Measurements from ENCODE around the gene MBD3L1. TPM values are rescaled to one million over a fixed set of nuclear protein-coding genes. Genes with fewer than 3 reads are reported as not detected.

Gene MBD3L1
- not detected in 2 replicates for polyA plus RNA-seq (2012; rRNA removed)
- not detected in 2 replicates for polyA plus RNA-seq (2012; cell fraction: cytosol; rRNA removed)
- polyA plus RNA-seq (2012; cell fraction: nucleus; rRNA removed) = not detected in 2 replicates

DNA sequence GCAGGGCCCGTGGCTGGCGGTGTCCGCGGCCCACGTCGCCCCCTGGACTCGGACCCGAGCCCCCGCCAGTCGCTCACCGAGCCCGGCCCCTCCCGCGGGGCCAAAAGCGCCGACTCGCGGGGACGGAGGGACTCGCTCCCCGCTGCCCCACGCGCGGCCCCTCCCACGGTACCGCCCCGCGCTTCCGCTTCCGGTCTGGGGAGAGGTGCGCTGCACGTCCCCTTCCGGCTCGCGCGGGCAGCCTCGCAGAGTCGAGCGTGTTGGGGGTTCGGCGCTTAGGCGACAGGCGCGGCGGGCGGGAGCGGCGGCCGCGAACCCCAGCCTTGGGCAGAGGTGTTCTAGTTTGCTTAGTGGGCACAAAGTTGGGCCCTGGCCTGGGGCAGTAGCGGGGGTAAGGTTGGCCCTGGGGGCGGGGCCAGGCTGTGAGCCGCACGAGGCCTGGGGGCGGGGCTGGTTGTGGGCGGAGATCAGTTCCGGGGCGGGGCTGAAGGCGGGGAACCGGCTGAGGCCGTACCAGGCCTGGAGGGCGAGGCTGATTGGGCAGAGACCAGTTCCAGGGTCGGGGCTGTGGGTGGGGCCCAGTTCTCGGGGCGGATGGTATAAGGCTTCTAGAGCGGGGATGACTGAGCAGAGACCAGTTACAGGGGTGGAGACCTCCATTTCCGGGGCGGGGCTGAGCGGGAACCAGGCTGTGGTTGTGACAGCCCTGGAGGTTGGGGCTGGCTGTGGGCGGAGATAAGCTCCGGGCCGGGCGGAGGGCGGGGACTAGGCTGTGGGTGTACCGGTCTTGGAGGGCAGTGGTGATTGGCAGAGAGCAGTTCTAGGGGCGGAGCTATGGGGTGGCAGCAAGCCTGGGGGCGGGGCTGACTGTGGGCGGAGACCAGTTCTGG is at the start of gene MBD3L1, which contains the start of gene ZNF558:
Gene MBD3L1 (plus strand): TSS at position 246 of the 890 bp plus-strand sequence. CDS start 10,302 bp downstream, outside the sequence.
Gene ZNF558 (minus strand): TSS at position 173 of the 890 bp plus-strand sequence. CDS start 9,645 bp downstream, outside the sequence.
- Histone ChIP-seq H3K36me3 (replicated peaks in 1 of 2; ENCODE audit: control insufficient read depth in 1 of 2, insufficient read depth in 2 of 2, low read length in 1 of 2) (peaks cover 5 to 23% of the 10 kb centered on the region in 2 experiments), H3K27me3 (ENCODE audit: insufficient read depth) (peaks cover 4% of the 10 kb centered on the region; the same call in 1 of the 2 replicates), H3K9me3 (no peaks in the 10 kb centered on the region), H3K9ac (peak within 1 kb of the TSS; percentile 89), H3K4me1 (ENCODE audit: control insufficient read depth in 1 of 2, insufficient read depth in 2 of 2, low read depth in 1 of 2, low read length in 1 of 2) (peaks cover 5 to 6% of the 10 kb centered on the region in 2 experiments; a peak in 2 of 4 replicates), H4K20me1 (ENCODE audit: insufficient read depth) (no peaks in the 10 kb centered on the region), H3K4me2 (peak within 1 kb of the TSS; percentile 88), H3F3A (replicated peaks; ENCODE audit: insufficient read depth) (no peaks in the 10 kb centered on the region), H3K4me3 (ENCODE audit: low read depth in 2 of 2, low read length in 1 of 2) (peak within 1 kb of the TSS; percentile 79 to 92), H3K9me2 (no peaks in the 10 kb centered on the region), H3K27ac (ENCODE audit: low read depth in 2 of 2, low read length in 1 of 2) (peak within 1 kb of the TSS; percentile 89 to 90), H3K79me2 (ENCODE audit: insufficient read depth) (no peaks in the 10 kb centered on the region), H2AFZ (ENCODE audit: low read depth) (peak within 1 kb of the TSS; percentile 89)
- CTCF ChIA-PET = interaction anchor here (1.0 to 1.4 kb wide), 2 partner anchors 16 to 178 kb away, joined by 3 read pairs; no protein-coding TSS in a partner anchor
- 4% methylated on average over 5 of the region's 78 CpGs for WGBS (ENCODE audit: low lambda C conversion rate)
- DNase-seq = peak; percentile 97
- POLR2A ChIA-PET = interaction anchor here (1.3 kb wide), 1 partner anchor 27 kb away, joined by 3 read pairs; no protein-coding TSS in a partner anchor
- peak; percentile 90 for TF ChIP-seq GABPA (IDR thresholded peaks at IDR 0.05; ENCODE audit: low read depth)
- TF ChIP-seq, protein P1, sequence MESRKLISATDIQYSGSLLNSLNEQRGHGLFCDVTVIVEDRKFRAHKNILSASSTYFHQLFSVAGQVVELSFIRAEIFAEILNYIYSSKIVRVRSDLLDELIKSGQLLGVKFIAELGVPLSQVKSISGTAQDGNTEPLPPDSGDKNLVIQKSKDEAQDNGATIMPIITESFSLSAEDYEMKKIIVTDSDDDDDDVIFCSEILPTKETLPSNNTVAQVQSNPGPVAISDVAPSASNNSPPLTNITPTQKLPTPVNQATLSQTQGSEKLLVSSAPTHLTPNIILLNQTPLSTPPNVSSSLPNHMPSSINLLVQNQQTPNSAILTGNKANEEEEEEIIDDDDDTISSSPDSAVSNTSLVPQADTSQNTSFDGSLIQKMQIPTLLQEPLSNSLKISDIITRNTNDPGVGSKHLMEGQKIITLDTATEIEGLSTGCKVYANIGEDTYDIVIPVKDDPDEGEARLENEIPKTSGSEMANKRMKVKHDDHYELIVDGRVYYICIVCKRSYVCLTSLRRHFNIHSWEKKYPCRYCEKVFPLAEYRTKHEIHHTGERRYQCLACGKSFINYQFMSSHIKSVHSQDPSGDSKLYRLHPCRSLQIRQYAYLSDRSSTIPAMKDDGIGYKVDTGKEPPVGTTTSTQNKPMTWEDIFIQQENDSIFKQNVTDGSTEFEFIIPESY (IDR thresholded peaks at IDR 0.05; ENCODE audit: borderline replicate concordance, low read depth) = no peak
- TF ChIP-seq MEF2A (IDR thresholded peaks at IDR 0.05; ENCODE audit: borderline replicate concordance, low read depth) = no peak
- no peak for TF ChIP-seq EP300 (IDR thresholded peaks at IDR 0.05; ENCODE audit: borderline replicate concordance in 1 of 2, low read depth in 1 of 2, low read length in 1 of 2)
- no peak for TF ChIP-seq JUND (IDR thresholded peaks at IDR 0.05)
- TF ChIP-seq SMC3 (IDR thresholded peaks at IDR 0.05; ENCODE audit: low read depth, low read length) = no peak
- peak; percentile 90 for TF ChIP-seq ELF1 (IDR thresholded peaks at IDR 0.05)
- no peak for TF ChIP-seq GATA2 (CRISPR knock-in tag; IDR thresholded peaks at IDR 0.05)
- no peak for TF ChIP-seq FOXM1 (IDR thresholded peaks at IDR 0.05; ENCODE audit: low read depth)
- TF ChIP-seq, protein P2, sequence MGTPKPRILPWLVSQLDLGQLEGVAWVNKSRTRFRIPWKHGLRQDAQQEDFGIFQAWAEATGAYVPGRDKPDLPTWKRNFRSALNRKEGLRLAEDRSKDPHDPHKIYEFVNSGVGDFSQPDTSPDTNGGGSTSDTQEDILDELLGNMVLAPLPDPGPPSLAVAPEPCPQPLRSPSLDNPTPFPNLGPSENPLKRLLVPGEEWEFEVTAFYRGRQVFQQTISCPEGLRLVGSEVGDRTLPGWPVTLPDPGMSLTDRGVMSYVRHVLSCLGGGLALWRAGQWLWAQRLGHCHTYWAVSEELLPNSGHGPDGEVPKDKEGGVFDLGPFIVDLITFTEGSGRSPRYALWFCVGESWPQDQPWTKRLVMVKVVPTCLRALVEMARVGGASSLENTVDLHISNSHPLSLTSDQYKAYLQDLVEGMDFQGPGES (IDR thresholded peaks at IDR 0.05; ENCODE audit: low read depth, low read length) = no peak
- TF ChIP-seq, protein P3, sequence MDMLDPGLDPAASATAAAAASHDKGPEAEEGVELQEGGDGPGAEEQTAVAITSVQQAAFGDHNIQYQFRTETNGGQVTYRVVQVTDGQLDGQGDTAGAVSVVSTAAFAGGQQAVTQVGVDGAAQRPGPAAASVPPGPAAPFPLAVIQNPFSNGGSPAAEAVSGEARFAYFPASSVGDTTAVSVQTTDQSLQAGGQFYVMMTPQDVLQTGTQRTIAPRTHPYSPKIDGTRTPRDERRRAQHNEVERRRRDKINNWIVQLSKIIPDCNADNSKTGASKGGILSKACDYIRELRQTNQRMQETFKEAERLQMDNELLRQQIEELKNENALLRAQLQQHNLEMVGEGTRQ (IDR thresholded peaks at IDR 0.05; ENCODE audit: borderline replicate concordance, low read depth, low read length) = no peak
- peak; percentile 71; the same call in 1 of the 2 replicates for TF ChIP-seq TAF1 (IDR thresholded peaks at IDR 0.05; ENCODE audit: borderline replicate concordance, low read depth, low read length)
- peak; percentile 21; the same call in 1 of the 2 replicates for TF ChIP-seq RCOR1 (IDR thresholded peaks at IDR 0.05; ENCODE audit: low read length)
- TF ChIP-seq TCF12 (IDR thresholded peaks at IDR 0.05) = no peak
- TF ChIP-seq, protein P4, sequence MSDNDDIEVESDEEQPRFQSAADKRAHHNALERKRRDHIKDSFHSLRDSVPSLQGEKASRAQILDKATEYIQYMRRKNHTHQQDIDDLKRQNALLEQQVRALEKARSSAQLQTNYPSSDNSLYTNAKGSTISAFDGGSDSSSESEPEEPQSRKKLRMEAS (IDR thresholded peaks at IDR 0.05; ENCODE audit: low read depth) = peak; percentile 54; the same call in 1 of the 2 replicates
- TF ChIP-seq POLR2AphosphoS5 (IDR thresholded peaks at IDR 0.05; ENCODE audit: low read depth, low read length) = peak; percentile 80
- no peak for TF ChIP-seq RXRA (IDR thresholded peaks at IDR 0.05; ENCODE audit: borderline replicate concordance, low read depth)
- TF ChIP-seq CHD2 (IDR thresholded peaks at IDR 0.05; ENCODE audit: low read length, partially characterized antibody) = peak; percentile 36
- TF ChIP-seq MXI1 (IDR thresholded peaks at IDR 0.05; ENCODE audit: low read depth, low read length) = peak; percentile 68
- TF ChIP-seq, protein P5, sequence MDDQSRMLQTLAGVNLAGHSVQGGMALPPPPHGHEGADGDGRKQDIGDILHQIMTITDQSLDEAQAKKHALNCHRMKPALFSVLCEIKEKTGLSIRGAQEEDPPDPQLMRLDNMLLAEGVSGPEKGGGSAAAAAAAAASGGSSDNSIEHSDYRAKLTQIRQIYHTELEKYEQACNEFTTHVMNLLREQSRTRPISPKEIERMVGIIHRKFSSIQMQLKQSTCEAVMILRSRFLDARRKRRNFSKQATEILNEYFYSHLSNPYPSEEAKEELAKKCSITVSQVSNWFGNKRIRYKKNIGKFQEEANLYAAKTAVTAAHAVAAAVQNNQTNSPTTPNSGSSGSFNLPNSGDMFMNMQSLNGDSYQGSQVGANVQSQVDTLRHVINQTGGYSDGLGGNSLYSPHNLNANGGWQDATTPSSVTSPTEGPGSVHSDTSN (IDR thresholded peaks at IDR 0.05) = peak; percentile 12; the same call in 1 of the 2 replicates
- no peak for TF ChIP-seq FOSL2 (IDR thresholded peaks at IDR 0.05; ENCODE audit: borderline replicate concordance, low read depth)
- TF ChIP-seq, protein P6, sequence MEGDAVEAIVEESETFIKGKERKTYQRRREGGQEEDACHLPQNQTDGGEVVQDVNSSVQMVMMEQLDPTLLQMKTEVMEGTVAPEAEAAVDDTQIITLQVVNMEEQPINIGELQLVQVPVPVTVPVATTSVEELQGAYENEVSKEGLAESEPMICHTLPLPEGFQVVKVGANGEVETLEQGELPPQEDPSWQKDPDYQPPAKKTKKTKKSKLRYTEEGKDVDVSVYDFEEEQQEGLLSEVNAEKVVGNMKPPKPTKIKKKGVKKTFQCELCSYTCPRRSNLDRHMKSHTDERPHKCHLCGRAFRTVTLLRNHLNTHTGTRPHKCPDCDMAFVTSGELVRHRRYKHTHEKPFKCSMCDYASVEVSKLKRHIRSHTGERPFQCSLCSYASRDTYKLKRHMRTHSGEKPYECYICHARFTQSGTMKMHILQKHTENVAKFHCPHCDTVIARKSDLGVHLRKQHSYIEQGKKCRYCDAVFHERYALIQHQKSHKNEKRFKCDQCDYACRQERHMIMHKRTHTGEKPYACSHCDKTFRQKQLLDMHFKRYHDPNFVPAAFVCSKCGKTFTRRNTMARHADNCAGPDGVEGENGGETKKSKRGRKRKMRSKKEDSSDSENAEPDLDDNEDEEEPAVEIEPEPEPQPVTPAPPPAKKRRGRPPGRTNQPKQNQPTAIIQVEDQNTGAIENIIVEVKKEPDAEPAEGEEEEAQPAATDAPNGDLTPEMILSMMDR (IDR thresholded peaks at IDR 0.05) = peak; percentile 43
- no peak for TF ChIP-seq NFIC (IDR thresholded peaks at IDR 0.05; ENCODE audit: borderline replicate concordance)
- TF ChIP-seq RAD21 (IDR thresholded peaks at IDR 0.05; ENCODE audit: low read length) = no peak
- TF ChIP-seq FOXJ3 (CRISPR knock-in tag; IDR thresholded peaks at IDR 0.05) = no peak
- no peak for TF ChIP-seq YY1 (IDR thresholded peaks at IDR 0.05; ENCODE audit: low read depth)
